HTERT RPE-1 (cell line): ENCODE data around the gene SLC6A3.

Experiments used
- in situ Hi-C: fragments of 300-500 bp; cut with MboI; formaldehyde crosslinking; loops from 4 replicates; pipeline ENCODE4 v1.14.3; 2020; ENCODE audit warnings: low sequenced_read_pairs

The SLC6A3 gene

DNA sequence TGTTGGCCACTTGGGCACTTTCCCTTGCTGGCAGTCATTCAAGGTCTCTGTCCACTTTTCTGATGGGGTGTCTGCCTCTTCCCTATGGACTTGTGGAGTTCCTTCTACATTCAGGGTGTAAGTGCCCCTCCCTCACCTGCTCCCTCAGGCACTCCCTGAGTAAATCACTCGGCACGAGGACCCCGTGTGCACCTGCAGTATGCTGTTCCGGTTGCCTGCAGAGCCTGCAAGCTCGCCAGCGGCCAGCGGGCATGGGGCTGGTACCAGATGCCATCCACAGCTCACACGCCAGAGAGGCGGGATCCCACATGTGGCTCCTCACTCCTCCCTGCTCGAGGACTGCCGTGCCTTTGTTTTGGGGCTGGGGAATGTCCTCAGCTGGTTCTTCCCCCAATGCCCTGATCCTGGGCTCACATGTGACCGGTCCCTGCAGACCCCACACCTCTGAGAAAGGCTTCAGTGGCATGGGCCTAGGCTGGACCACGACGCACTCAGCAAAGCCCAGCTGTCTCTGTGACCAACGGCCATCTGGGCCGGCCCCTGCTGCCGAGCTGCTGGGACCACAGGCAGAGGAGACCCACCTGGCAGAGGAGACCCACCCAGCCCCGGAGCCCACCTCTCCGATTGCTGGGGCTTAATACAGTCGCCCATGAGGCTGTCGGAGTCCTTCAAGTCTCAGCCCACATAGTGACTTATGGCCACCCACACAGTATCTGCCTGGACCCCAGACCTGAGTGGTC, 54.2 kb downstream of the SLC6A3 start:
- in situ Hi-C loops = no loop called here

DNA sequence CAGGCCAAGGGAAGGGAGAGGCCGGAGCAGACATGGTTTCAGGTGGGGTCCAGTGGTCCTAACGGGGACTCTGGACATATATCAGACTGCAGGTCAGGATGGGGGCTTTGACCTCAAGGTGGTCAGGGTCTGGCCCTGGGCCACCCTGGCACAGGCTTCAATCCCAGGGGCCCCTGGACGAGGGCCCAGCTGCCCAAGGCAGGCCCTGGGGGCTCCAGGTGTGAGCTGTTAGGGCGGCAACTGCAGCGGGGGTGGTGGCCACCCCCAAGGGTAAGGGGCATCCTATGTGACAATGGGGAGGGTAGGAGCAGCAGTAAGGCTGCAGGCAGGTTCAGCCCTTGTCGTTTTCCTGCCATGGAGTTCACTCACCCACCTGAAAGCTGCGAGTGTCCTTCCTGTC, 54.9 kb downstream of the SLC6A3 start:
- in situ Hi-C loops = no loop called here

GRCh38 chr5:1388383-1388967, 56.8 kb downstream of the SLC6A3 start:
- in situ Hi-C loops = no loop called here

DNA sequence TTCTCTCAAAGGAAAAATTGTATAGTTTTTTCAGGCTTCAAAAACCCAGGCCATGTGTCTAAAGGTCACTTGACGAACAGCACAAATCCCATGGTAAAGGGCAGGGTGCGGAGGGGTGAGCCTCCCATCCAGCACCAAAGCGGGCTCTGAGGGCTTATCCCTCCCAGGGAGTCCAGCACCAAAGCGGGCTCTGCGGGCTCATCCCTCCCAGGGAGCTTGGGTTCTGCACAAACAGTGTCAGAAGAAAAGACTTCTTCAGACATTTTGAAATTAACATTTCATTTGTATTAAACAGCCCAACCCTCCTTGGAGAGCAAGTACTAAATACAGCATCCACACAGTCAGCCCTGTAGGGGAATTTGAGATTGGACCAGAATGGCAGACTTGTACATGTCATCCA, 57.4 kb downstream of the SLC6A3 start:
- in situ Hi-C loops = no loop called here

- in situ Hi-C loops = no loop called here
Observed at GRCh38 chr5:1387059-1387755, 58.0 kb downstream of the SLC6A3 start.

DNA sequence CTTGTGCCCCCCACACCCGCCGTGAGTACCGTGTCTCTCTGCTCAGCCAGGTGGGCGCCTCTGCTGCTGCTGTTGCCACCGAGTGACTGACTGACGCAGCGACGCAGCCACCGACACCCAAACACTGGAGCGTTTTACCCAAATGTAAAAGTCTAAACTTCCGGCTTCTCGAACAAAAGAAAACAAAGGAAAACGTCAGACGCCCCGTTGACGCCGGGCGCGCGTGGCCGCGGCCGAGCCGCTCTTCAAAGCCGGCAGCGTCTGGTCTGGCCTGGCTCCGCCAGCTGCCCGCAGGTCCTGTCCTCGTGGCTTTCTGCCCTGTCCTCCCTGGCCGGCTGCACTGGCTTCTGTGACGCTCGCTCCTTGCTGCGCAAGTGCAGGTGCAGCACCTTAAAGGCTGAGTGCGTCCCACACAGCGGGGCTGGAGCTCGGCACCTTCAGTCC, 58.9 kb downstream of the SLC6A3 start:
- in situ Hi-C loops = no loop called here

DNA sequence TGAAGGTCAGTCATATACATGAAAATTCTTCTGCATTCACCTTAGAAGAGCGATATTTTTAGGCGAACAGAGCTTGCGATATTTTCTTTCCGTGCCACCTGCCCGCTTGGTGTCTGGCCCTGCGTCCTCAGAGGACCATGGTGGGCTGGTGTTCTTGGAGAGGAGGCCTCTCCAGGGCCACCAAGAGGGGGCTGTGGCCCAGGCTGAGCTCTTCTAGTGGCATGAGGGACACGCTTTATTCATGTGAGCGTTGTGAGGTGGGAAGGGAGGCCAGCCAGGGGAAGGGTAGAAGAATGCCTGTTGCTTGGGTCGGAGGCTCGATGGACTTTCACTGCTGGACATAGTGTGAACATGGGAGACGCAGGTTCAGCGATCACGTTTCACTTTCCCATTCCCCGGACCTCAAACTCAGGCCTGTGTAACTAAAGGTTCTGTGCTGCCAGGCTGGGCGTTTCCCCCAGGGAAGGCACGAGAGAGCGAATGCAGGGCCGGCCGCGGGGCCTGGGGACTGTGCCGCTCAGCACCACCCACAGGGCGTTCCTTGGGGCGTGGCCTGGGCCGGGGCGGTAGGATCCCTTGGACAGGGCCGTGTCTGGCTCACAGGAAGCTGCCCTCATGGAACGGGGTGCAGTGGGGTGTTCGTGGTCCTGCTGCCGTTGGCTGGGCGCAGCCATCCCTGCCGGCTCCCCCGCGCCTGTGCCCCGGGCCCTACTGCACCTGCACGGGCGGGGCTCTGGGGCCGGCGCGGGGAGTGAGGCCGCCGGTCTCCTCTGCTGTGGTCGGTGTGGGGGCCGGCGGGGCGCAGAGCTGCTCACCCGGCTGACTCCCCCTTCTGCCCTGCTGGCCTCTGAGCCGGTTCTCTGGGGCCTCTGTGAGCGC, 59.6 kb downstream of the SLC6A3 start:
- in situ Hi-C loops = no loop called here

- in situ Hi-C loops = no loop called here
Observed at GRCh38 chr5:1384521-1384920, 60.7 kb downstream of the SLC6A3 start.

- in situ Hi-C loops = no loop called here
Observed at GRCh38 chr5:1383886-1384401, 61.3 kb downstream of the SLC6A3 start.

DNA sequence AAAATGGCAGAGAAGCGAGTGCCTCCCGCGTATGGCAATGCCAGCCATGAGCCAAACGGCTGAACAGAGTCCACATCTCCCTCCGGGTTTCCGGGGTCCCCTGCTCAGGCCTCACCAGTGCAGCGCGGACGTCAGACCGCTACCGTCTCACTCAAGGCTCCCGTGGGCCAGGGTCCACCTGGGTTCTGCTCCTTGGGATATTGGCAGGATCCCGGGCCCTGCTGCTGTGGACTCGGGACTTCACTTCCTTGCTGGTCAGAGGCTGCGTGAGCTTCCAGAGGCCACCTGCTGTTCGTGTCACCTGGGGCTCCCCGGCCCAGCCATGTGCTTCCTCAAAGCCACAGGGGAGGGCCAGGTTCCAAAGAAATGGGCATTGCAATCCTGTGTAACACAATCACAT, 61.9 kb downstream of the SLC6A3 start:
- in situ Hi-C loops = no loop called here

GRCh38 chr5:1382248-1382700, 63.0 kb downstream of the SLC6A3 start:
- in situ Hi-C loops = no loop called here

GRCh38 chr5:1381370-1382247, 63.6 kb downstream of the SLC6A3 start:
- in situ Hi-C loops = no loop called here

GRCh38 chr5:1380910-1381309, 64.3 kb downstream of the SLC6A3 start:
- in situ Hi-C loops = no loop called here

DNA sequence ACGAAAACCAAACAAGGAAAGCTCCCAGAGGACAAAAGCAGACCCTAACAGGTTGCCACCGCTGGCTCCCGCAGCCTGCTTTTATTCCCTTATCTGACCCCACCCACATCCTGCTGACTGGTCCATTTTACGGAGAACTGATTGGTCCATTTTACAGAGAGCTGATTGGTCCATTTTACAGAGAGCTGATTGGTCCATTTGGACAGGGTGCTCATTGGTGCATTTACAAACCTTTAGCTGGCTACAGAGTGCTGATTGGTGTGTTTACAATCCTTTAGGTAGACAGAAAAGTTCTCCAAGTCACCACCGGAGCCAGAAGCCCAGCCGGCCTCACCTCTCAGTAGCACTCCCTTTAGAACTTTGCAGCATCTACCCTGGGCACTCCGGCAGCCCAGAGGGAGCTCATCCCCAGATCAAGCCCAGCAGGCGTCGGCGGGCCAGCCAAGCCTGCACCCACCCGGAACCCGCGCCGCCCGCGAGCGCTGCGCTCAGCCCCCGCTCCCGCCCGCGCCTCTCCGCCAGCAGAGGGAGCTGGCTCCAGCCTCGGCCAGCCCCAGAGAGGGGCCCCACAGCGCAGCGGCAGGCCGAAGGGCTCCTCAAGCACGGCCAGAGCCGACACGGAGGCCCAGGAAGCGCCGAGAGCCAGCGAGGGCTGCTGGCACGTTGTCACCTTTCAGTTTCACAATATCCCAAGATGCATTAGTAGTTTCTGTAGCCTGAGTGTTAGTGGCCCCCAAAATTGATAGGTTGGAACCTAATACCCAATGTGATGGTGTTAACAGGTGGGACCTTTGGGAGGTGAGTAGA, 65.0 kb downstream of the SLC6A3 start:
- in situ Hi-C loops = no loop called here

DNA sequence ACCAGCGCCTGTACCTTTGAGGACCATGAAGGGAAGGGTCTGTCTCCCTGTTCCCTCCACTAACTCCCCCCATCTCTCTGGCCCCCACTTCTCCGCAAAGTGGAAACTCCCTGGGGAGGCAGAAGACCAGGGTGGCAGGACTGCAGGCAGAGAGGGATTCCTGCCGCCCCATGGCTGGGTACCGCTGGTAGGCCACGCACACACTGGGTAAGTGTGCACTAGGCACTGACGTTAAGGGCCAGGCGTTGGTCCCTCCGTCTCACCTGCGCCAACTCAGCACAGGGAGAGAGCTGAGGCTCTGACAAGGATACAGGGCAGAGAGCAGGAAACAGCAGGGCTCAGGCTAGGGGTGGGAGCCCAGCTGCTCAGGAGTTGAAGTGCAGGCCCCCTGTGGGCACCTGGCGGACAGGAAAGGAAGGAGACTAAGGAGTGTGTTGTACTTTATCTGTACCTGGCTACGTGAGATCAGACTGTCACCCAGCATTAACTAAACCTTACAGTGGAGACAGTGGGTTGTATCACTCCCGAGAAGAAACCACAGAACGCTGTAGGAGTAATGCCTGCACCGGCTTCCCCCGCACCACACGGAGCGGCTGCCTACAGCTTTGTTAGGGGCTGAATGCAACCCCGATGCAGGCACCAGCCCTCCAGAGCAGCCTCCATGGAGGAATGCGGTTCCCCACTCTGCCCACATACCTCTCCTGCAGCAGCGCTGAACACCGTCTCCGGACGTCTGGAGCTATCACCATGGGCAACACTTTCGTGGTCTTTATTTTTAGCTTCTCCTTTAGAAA, 66.2 kb downstream of the SLC6A3 start:
- in situ Hi-C loops = no loop called here

GRCh38 chr5:1378096-1378495, 67.1 kb downstream of the SLC6A3 start:
- in situ Hi-C loops = no loop called here

DNA sequence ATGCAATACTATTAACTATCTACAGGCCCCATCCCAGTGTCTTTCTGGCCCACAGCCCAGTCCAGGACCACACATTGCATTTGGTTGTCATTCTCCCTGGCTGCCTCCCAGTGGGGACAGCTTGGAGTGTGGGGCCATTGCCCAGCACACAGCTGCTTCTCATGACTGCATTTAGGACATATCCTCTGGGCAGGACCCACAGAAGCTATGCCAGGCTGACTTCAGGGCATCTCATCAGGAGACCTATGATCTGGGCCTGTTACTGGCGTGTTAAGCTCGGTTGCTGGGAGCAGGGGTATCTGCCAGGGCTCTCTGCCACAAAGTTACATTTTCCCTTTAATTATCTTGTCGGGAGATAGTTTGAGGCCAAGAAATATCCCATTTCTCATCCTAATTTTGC, 68.3 kb downstream of the SLC6A3 start:
- in situ Hi-C loops = no loop called here
